Astrocyte of the cerebellum (primary cell): Measurements from ENCODE around the gene SRSF9.
"Not testable (repeated sequence)": the region's sequence is repeated elsewhere in the genome, so short reads cannot be mapped to it uniquely, and the experiment has no call there.

ENCODE experiments used
- DNase-seq: peaks from one replicate; pipeline ENCODE4 v3.0.0-alpha.2; 2011; ENCODE audit warnings: low read depth
- H3K4me3 ChIP-seq: 2 replicates; pipeline ENCODE4 v1.5.1; 2011; ENCODE audit warnings: mild to moderate bottlenecking, low read depth, low read length, moderate library complexity
- CTCF ChIP-seq: IDR thresholded peaks from 2 replicates; pipeline ENCODE4 v1.5.1; 2012; ENCODE audit warnings: low read length, low read depth, moderate library complexity, mild to moderate bottlenecking; ENCODE audit errors: missing control alignments
- in situ Hi-C: cut with HindIII; loops from 2 replicates; pipeline ENCODE4 v1.10.0; 2017; ENCODE audit warnings: low sequenced_read_pairs

Gene SRSF9, protein sequence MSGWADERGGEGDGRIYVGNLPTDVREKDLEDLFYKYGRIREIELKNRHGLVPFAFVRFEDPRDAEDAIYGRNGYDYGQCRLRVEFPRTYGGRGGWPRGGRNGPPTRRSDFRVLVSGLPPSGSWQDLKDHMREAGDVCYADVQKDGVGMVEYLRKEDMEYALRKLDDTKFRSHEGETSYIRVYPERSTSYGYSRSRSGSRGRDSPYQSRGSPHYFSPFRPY

GRCh38 chr12:120469450-120470149 is at the start of gene SRSF9:
Gene SRSF9, minus strand, starts transcription at chr12:120469748. Its CDS starts 139 bp downstream, at chr12:120469609.
- H3K4me3 ChIP-seq = peak within 1 kb of the TSS; percentile 79
- peak; percentile 90 for DNase-seq
- in situ Hi-C loops = no loop called here
- TF ChIP-seq CTCF = peak; percentile 84

GRCh38 chr12:120519324-120519723 is 49.8 kb upstream of the SRSF9 start:
- in situ Hi-C loops, H3K4me3 ChIP-seq: not testable (repeated sequence)

GRCh38 chr12:120515496-120515895 is 45.9 kb upstream of the SRSF9 start:
- DNase-seq = no peak
- in situ Hi-C loops = no loop called here
- H3K4me3 ChIP-seq = no peak overlapping the region
- TF ChIP-seq CTCF = no peak

More at GRCh38 chr12:120519324-120519723, 49.8 kb upstream of the SRSF9 start:
- DNase-seq = not testable (repeated sequence)

DNA sequence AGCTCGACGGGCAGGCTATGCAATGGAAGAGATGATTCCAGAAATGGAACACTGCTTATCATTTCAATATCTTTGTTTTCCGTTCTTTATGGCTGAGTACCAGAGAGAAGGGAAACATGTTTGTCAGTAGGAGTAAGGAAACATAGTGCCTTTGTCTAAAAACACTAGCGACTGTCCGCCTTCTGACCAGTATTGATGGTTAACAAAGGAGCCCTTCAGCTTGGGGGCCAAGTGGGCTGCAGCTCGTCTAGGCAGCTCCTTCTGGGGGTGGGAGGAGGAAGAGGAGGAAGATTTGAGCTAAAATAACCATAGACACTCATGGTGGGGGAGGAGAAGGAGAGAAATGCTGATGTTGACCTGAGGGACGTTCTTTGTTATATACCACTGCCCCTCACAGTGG is 44.5 kb upstream of the SRSF9 start:
- TF ChIP-seq CTCF = no peak
- H3K4me3 ChIP-seq = no peak overlapping the region
- DNase-seq = no peak
- in situ Hi-C loops = no loop called here

DNA sequence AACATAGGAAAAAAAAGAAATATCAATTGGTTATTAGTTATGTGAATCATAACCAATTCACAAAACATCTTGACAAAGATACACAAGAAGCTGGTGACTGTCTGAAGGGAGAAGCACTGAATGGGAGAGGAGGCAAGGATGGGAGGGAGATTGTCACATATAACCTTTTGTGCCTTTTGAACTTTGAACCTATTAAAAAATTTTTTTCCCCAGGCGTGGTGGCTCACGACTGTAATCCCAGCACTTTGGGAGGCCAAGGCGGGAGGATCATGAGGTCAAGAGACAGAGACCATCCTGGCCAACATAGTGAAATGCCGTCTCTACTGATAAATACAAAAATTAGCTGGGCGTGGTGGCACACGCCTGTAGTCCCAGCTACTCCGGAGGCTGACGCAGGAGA is 39.0 kb upstream of the SRSF9 start:
- in situ Hi-C loops = no loop called here
- no peak for DNase-seq
- H3K4me3 ChIP-seq = no peak overlapping the region
- TF ChIP-seq CTCF = no peak

DNA sequence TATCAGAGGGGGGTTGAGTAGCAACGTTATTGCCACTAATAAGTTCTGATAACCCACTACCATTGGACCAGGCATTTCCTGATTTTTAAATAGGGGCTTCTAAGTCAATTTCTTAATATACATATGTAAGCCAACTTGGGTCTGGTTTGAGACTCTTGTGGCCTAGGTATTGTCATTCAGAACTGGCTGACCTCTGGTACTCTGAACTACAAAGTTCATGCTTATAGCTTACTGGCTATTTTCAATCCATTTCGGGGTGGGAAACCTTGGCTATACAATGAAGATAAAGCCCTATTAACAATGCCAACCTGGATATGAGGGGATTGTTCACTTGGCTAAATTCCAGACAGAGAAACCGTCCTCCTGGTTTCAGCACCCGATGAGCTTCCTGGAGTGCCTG is 35.0 kb upstream of the SRSF9 start:
- in situ Hi-C loops = no loop called here
- TF ChIP-seq CTCF = no peak
- H3K4me3 ChIP-seq = no peak overlapping the region
- no peak for DNase-seq

GRCh38 chr12:120500581-120500980 is 31.0 kb upstream of the SRSF9 start:
- H3K4me3 ChIP-seq = no peak overlapping the region
- DNase-seq = no peak
- no peak for TF ChIP-seq CTCF
- in situ Hi-C loops = no loop called here
